ENCODE results near the gene TPST2.

Gene TPST2

DNA sequence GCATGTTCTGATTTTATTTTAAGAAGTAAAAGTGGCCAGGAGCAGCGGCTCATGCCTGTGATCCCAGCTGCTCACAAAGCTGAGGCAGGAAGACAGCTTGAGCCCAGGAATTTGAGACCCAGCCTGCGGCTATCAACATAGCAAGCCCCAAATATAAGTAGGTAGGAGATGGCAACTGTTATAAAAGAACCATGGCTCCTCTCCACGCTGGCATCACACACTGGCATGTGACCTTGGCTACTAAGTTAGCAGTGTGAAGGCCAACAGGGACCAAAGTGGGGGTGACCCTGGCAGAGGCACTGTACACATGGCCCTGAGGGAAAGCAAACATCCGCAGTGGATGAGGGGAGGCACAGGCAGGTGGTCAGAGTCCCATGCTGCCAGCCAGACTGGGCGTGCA lies 33.0 kb downstream of the TPST2 start:
- no peak for DNase-seq (ENCODE audit: low read depth in 3 of 3, low spot score in 1 of 3)

DNA sequence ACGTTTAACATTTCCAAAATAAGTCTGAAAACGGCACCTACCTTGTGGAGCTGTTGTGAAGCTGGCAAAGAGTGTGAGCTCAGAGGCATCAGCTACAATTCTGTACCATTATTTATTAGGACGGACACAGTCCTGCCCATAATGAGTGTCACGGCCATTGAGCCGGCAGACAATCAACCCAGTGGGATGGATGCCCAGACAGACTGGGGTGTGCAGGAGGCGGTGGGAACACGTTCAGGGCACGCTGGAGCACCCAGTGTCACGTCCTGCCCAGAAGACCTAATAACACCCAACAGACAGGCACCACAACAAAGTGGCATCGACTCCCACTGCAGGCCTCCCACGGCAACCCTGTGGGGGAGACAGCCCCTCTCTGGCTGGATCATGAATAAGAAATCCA lies 34.5 kb downstream of the TPST2 start:
- no peak for DNase-seq (ENCODE audit: low read depth in 3 of 3, low spot score in 1 of 3)

DNA sequence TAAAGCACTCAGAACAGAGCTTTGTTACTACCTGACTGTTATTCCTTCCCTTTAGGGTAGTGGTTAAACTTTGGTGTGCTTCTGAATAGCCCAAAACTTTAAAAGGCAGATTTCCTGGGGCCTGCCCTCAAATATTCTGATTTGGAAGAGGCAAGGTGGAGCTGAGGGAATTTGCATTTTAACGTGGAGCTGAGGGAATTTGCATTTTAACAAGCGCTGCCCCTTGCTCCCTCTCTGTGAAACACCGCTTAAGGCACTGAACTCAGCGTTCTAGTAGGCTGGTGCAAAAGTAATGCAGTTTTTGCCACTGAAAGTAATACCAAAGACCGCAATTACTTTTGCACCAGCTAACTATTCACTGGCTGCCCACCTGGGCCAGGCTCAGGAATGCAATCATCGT lies 35.0 kb downstream of the TPST2 start:
- no peak for DNase-seq (ENCODE audit: low read depth in 3 of 3, low spot score in 1 of 3)

DNA sequence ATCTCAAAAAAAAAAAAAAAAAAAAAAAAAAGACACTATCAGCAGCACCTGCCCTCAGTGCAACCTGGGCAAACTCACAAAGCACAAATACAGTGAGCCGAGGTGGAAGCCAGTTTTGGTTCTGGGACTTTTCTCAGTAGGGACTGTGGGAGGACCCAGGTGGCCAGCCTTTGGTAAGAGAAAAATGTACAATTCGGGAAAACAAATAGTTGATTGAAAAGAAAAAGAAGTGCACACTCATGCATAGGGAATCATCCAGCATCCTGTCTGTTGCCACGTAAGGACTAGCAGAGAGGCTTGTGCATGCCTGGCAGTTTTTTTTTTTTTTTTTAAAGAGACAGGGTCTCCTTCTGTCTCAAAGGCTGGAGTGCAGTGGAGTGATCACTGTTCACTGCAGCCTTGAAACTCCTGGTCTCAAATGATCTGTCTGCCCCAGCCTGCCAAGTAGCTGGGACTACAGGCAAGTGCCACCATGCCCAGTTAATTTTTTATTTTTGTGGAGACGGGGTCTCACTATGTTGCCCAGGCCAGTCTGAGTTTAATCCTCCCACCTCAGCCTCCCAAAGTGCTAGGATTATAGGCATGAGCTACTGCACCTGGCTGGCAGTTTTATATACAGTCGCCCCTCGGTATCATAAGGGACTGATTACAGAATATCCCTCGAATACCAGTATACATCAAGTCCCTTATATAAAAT lies 36.7 kb downstream of the TPST2 start:
- no peak for DNase-seq (ENCODE audit: low read depth in 3 of 3, low spot score in 1 of 3)

DNA sequence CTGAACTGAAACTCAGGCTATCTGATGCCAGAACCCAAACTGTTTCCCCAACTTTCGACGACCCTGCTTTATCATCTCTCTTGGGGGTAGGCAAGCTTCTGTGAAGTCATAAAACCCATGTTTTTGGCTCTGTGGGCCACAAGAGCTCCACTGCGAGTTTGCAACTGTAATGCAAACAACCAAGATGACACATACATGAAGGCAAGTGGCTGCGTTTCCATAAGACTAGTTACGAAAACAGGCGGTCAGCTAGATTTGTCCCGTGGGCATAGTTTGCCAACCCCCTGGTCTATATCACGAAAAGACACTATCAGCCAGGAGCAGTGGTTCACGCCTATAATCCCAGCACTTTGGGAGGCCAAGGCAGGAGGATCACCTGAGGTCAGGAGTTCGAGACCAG lies 37.5 kb downstream of the TPST2 start:
- DNase-seq (ENCODE audit: low read depth in 3 of 3, low spot score in 1 of 3): no peak

DNA sequence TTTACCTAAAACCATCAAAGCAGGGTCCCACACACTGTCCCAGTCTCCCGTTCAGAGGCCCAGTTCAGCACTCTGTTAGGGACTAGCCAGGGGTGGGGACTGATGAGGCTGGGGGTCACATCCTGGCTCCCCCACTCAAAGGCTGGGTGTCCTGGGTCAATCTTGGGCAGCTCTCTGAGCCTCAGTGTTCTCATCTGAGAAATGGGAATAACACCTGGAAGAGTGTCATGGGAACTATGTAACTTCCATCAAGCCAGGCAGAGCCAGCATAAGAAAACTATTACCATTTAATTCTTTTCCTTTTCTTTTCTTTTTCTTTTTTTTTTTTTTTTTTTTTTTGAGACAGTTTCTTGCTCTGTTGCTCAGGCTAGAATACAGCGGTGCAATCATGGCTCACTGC lies 38.4 kb downstream of the TPST2 start:
- no peak for DNase-seq (ENCODE audit: low read depth in 3 of 3, low spot score in 1 of 3)

DNA sequence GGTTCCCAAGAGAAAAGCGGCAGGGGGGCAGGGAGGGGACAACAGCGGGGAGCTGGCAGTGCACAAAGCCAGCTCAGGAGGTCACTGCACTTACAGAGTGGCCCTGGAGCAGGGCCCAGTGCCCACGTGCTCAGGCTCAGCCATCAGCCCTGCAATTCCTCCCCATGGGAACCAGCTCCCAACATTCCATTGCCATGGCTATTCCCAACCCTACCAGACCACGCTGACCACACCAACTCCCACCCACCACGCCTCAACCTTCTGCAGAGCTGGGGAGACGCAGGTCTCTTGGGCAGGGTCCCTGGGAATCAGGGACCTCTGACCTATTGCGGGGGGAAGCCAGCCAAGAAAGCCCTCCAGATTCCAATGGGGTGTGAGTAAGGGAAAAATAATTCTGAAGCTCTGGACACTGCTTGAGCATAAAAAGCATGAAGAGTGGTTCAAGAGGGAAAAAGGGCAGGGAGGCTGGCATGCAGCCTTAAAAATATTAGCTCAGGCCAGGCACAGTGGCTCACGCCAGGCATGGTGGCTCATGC lies 39.4 kb downstream of the TPST2 start:
- DNase-seq (ENCODE audit: low read depth in 3 of 3, low spot score in 1 of 3): no peak

DNA sequence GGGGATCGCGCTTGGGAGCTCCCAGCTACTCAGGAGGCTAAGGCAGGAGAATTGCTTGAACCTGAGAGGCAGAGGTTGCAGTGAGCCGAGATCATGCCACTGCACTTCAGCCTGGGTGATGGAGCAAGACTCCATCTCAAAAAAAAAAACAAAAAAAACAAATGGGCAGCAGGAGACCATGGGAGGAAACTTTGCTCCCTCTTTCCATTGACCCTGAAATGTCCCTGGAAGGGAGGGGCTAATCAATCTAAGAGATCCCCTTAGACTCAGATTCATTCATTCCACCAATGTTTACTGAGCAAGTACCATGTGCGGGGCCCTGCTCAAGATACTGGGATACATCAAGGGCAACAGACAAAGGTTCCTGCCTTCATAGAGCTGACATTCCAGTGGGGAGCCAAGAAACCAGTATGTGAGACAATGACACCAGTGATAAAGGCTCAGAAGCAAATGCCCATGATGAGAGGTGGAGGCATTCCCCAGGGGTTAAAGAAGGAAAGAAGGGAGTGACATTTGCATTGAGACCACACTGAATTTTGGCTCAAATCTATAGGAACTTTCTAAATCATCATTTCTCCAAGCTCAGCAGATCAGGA lies 39.9 kb downstream of the TPST2 start:
- DNase-seq (ENCODE audit: low read depth in 3 of 3, low spot score in 1 of 3): no peak

DNA sequence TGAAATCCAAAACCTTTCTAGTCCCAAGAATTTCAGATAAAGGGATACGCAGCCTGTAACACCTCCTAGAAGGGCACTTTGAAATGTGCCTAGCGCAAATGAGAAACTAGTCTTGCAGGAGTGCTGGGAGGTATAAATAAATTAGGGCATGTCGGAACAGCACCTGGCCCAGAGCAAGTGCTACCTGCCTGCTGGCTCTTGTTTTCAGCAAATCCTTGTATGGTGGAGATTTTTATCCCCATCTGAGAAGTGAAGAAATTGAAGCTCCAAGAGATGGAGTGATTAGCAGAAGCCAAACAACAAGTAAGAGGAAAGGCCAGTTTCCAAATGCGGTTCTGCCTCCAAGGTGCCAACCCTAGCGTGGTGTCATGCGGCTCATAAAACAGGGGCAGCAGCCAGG lies 40.9 kb downstream of the TPST2 start:
- no peak for DNase-seq (ENCODE audit: low read depth in 3 of 3, low spot score in 1 of 3)

DNA sequence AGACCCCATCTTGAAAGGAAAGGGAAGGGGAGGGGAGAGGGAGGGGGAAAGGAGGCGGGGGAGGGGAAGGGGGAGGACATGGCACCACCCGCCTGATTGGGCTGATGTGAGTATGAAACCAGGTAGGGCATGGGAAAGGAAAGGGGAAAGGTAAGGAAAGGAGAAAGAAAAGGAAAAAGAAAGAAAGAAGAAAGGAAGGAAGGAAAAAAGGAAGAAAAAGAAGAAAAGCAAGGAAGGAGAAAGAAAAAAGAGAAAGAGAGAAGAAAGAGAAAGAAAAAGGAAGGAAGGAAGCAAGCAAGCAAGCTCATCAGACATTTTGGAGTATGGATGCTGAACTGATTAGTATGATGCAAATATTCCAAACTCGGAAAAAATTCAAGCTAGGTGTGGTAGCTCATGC lies 41.6 kb downstream of the TPST2 start:
- no peak for DNase-seq (ENCODE audit: low read depth in 3 of 3, low spot score in 1 of 3)

DNA sequence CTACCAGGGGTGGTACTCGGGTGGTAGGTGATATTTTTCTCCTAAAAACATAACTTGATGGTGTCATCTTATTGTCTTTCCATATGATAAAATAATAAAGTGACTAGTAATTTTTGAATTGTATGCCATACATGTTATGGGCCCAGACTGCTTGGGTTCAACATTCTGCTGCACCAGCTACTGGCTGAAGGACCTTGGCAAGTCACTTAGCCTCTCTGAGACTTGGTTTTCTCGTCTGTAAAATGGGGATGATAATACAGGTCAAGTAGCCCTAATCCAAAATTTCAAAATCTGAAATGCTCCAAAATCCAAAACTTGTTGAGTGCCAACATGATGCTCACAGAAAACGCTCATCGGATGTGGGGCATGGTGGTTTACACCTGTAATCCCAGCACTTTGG lies 42.1 kb downstream of the TPST2 start:
- DNase-seq (ENCODE audit: low read depth in 3 of 3, low spot score in 1 of 3): no peak

DNA sequence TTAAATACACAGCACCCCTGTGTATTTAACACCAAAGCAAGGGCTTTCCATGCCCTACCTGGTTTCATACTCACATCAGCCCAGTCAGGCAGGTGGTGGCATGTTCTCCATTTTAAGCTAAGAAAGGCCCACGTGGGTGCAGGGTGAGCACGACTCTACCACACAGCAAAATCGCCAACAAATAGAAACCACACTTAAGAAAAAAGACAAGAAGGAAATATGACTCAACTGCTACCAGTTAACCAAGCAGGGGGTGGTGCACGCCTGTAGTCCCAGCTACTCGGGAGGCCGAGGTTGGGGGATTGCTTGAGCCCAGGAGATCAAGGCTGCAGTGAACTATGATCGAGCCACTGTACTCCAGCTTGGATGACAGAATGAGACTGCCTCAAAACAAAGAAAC lies 42.5 kb downstream of the TPST2 start:
- no peak for DNase-seq (ENCODE audit: low read depth in 3 of 3, low spot score in 1 of 3)

DNA sequence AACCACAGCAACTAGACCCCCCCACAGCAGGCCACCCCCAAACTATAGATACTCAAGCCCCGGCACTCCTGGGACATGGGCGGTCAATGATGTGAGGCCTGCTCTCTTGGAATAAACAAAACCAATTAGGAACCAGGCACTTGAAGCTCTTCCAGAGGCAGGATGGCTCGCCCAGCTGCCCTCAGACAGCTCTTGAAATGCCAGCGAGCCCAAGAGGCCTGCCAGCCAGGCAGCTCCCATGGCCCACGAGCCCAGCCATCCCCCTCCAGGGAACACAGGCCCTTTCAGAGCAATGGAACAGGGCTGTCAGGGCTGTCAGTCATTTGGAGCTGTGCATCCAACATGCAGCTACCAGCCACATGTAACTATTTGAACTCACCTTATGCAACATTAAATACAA lies 43.6 kb downstream of the TPST2 start:
- DNase-seq (ENCODE audit: low read depth in 3 of 3, low spot score in 1 of 3): no peak

DNA sequence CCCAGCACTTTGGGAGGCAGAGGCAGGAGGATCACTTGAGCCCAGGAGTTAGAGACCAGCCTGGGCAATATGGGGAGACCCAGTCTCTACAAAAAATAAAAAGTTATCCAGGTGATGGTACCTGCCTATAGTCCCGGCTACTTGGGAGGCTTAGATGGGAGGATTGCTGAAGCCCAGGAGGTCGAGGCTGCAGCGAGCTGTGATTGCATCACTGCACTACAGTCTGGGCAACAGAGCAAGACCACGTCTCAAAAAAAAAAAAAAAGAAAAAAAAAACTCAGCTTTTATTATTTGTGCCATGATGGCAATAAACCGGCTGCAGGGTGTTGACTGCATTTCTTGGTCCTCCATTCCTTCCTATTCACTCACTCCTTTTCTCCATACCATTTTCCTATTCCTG lies 44.1 kb downstream of the TPST2 start:
- no peak for DNase-seq (ENCODE audit: low read depth in 3 of 3, low spot score in 1 of 3)

DNA sequence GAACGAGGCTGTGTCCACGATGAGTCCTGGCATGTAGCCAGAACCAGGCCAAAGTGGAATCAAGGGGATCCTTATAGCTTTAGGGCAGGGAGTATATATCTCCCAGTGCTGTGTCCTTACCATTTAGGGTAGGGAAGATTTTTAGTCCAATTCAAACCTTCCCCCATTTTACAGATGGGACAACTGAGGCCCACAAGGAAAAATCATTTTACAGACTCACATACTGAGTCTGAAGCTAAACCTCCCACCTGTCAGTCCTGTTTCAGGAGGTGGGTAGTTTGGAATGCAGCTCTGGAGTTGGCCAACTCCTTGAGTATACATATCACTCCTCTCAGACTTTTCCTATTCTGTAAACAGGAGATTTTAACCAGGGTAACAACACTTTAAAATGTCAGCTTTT lies 44.5 kb downstream of the TPST2 start:
- no peak for DNase-seq (ENCODE audit: low read depth in 3 of 3, low spot score in 1 of 3)

DNA sequence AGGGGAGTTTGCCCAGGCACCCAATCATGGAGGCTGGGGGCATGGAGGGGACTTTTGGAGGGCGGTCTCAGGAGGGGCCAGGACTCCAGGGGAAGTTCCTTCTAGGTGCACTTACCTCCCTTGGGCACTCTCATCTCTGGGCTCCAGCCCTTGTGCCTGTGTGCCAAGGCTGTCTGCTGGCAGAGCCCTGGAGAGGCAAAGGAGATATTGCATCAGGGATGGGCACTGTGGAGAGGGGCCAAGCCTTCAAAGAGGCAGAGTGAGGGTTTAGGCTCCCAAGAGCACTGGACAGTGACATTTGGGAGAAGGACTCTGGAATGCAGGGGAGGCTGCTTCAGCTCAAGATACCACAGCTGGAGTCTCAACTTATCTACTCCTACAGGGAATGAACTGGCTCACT lies 45.4 kb downstream of the TPST2 start:
- no peak for DNase-seq (ENCODE audit: low read depth in 3 of 3, low spot score in 1 of 3)

DNA sequence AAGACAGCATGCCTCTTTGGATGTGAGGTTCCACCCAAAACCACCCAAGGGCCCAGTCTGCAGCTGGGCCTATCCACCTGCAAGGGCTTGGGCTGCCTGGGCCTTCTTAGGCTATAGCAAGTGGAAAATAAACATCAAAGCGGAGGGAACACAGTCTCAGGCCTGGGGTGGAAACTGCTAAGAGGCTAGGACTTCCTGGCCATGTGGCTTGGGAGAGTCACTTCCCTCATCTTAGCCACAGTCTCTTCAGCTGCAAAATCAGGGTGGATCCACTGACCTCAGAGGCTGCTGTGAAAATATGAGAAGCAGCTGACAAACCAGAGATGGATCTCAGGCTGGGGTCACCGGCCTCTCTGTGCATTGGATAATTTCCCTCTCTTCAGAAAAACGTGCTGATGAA lies 47.1 kb downstream of the TPST2 start:
- DNase-seq (ENCODE audit: low read depth in 3 of 3, low spot score in 1 of 3): no peak

DNA sequence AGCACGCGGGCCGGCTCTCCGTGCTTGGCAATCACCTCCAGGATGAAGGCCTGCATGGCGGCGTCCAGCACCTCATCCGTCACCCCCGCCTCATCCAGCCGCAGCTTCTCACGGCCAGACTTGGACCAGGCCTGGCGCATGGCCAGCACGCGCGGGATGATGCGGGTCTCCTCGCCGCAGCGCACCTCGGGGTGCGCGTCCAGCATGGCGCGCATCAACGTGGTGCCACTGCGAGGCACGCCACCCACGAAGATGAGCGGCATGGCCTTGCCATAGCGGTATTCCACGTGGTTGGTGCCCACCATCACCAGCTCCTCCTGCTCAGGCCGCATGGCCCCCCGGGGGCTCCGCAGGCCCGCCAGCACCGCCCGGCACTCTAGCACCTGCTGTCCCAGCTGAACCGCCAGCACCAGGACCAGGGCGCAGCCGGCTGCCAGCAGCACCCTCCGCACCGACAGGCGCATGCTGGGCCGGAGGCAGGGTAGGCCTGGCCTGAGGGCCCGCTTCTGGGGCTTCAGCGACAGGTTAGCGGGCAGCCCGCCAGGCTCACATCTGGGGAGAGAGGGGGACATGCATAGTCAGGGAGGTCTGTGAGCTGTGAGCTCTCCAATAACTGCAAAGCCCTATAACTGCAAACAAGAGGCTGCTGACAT lies 48.6 kb downstream of the TPST2 start:
- no peak for DNase-seq (ENCODE audit: low read depth in 3 of 3, low spot score in 1 of 3)

DNA sequence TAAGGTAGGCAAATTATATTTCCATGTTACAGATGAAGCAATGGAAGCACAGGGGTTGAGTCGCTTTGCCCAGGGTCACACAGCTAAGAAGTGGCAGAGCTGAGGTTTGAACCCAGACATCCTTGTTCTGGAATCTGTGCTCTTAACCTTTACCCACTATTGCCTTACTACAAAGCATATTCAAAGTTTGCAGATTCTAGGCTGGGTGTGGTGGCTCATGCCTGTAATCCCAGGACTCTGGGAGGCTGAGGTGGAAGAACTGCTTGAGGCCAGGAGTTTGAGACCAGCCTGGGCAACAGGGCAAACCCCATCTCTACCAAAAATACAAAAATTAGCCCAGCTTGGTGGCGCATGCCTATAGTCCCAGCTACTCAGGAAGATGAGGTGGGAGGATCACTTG lies 49.8 kb downstream of the TPST2 start:
- DNase-seq (ENCODE audit: low read depth in 3 of 3, low spot score in 1 of 3): no peak

DNA sequence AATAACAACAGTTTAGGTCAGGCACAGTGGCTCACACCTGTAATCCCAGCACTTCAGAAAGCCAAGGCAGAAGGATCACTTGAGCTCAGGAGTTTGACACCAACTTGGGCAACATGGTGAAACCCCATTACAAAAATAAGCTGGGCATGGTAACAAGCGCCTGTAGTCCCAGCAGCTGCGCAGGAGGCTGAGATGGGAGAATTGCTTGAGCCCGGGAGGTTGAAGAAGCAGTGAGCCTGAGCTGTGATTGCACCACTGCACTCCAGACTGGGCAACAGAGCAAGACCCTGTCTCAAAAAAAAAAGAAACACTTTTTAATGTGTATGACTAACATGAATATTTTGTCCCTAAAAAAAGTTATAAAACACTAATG lies 53.2 kb downstream of the TPST2 start:
- DNase-seq (ENCODE audit: low read depth in 3 of 3, low spot score in 1 of 3): no peak

DNA sequence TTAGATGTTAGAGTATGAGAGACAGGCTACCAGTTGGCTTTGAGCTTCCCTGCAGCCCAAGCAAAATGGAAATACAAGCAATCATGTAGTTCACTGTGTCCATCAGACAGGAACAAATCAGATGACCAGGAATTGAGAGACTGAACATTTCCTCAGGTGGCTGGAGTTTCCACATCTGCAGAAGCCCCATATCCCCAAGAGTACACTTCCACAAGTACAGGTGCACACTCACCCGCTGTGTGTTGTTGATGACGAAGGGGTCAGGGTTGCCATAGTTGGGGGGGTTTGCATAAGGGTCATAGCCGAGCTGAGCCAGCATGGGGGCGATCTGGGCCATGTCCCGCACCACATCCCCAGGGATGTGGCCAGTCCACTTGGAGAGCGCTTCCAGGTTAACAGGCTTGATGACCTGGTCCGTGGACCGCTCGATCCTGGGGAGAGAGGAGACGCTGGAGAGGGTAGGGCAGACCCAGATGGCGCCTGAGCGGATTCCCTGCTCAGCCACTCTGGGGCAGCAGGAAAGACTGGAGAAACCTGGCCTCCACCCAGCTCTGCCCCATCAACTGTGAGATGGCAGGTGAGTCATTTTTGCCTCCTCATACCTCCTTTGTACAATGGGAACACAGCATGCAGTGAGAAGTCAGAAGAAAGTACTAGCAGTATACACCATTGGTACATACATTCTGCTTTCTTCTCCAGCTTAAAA lies 53.7 kb downstream of the TPST2 start:
- no peak for DNase-seq (ENCODE audit: low read depth in 3 of 3, low spot score in 1 of 3)

DNA sequence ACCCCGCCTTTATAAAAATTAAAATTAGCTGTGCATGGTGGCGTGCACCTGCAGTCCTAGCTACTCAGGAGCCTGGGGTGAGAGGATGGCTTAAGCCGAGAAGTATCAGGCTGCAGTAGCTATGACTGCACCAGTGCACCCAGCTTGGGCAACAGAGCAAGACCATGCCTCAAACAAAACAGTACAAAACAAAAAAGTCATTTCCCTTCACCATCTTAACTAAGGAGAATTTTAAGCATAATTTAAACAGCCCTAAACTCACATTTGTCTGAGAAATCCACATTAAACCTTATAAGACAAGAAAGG lies 54.4 kb downstream of the TPST2 start:
- no peak for DNase-seq (ENCODE audit: low read depth in 3 of 3, low spot score in 1 of 3)
